Measurements from ENCODE around the gene TGFBR3L. TPM values are rescaled to one million over a fixed set of nuclear protein-coding genes. Genes with fewer than 3 reads are reported as not detected.

Gene TGFBR3L
- not detected in 2 replicates for total RNA-seq

GRCh38 chr19:7914598-7915045 is at the start of gene TGFBR3L:
Gene TGFBR3L (plus strand): TSS chr19:7914830.

GRCh38 chr19:7874076-7874896 is 40.3 kb upstream of the TGFBR3L start, which contains the start of gene PRR36:
Gene PRR36 (minus strand): TSS chr19:7874390. CDS start chr19:7873689, 701 bp downstream.

GRCh38 chr19:7888145-7888825 is 26.3 kb upstream of the TGFBR3L start, which contains the start of gene LRRC8E:
Gene LRRC8E (plus strand): TSS chr19:7888510. CDS start chr19:7895604, 7,094 bp downstream.

GRCh38 chr19:7903244-7904073 is 11.2 kb upstream of the TGFBR3L start, which contains the start of gene MAP2K7:
Gene MAP2K7 (plus strand): TSS chr19:7903877. CDS start chr19:7903945, 68 bp downstream.

GRCh38 chr19:7919610-7920518 is 5.2 kb downstream of the TGFBR3L start, which contains the start of gene SNAPC2:
Gene SNAPC2 (plus strand): TSS chr19:7920338. CDS start chr19:7920367, 29 bp downstream.

GRCh38 chr19:7926021-7926726 is 11.5 kb downstream of the TGFBR3L start, which contains the start of gene CTXN1:
Gene CTXN1 (minus strand): TSS chr19:7926135. CDS start chr19:7925538, 597 bp downstream.

GRCh38 chr19:7943444-7944176 is 29.0 kb downstream of the TGFBR3L start, which contains the start of gene TIMM44:
Gene TIMM44 (minus strand): TSS chr19:7943666. CDS start chr19:7943651, 15 bp downstream.

Other genes with a start within 250 kb of the TGFBR3L start
- gene RETN, start 245.8 kb upstream of the TGFBR3L start, total RNA-seq: not detected in 2 replicates
- gene MCEMP1, start 237.7 kb upstream of the TGFBR3L start, total RNA-seq: not detected in 2 replicates
- gene TRAPPC5, start 234.0 kb upstream of the TGFBR3L start, total RNA-seq: 129 and 159 TPM in 2 replicates
- gene FCER2, start 212.7 kb upstream of the TGFBR3L start, total RNA-seq: not detected in 2 replicates
- not detected in 2 replicates for gene CLEC4G, start 182.7 kb upstream of the TGFBR3L start, total RNA-seq
- not detected in 2 replicates for gene CD209, start 167.3 kb upstream of the TGFBR3L start, total RNA-seq
- 0.20 TPM in 1 of 2 replicates, not detected in the other for gene CLEC4M, start 151.6 kb upstream of the TGFBR3L start, total RNA-seq
- 19.7 and 21.1 TPM in 2 replicates for gene EVI5L, start 84.6 kb upstream of the TGFBR3L start, total RNA-seq
- gene PRR36, start 40.4 kb upstream of the TGFBR3L start, total RNA-seq: not detected in 2 replicates
- 1.00 and 1.4 TPM in 2 replicates for gene LRRC8E, start 26.3 kb upstream of the TGFBR3L start, total RNA-seq
- gene MAP2K7, start 11.0 kb upstream of the TGFBR3L start, total RNA-seq: 7.8 and 9.3 TPM in 2 replicates
- 33.9 and 41.0 TPM in 2 replicates for gene SNAPC2, start 5.5 kb downstream of the TGFBR3L start, total RNA-seq
- gene CTXN1, start 11.3 kb downstream of the TGFBR3L start, total RNA-seq: 4.1 and 5.5 TPM in 2 replicates
- 60.7 and 70.1 TPM in 2 replicates for gene TIMM44, start 28.8 kb downstream of the TGFBR3L start, total RNA-seq
- 47.4 and 49.6 TPM in 2 replicates for gene ELAVL1, start 90.8 kb downstream of the TGFBR3L start, total RNA-seq
- gene CCL25, start 137.9 kb downstream of the TGFBR3L start, total RNA-seq: not detected in 2 replicates
- not detected in 2 replicates for gene FBN3, start 234.8 kb downstream of the TGFBR3L start, total RNA-seq

Measured in mammary microvascular endothelial cell (primary cell).